Mononuclear cell (primary cell): ENCODE measurements around the gene PALD1. TPM values are rescaled to one million over a fixed set of nuclear protein-coding genes. Genes with fewer than 3 reads are reported as not detected.
"Not testable (repeated sequence)": the region's sequence is repeated elsewhere in the genome, so short reads cannot be mapped to it uniquely, and the experiment has no call there.

Source experiments
- H3K27me3 ChIP-seq: 2 replicates; pipeline ENCODE4 v1.6.0; 2011; ENCODE audit warnings: low read length, control low read depth; ENCODE audit not compliant: insufficient read depth
- H3K4me1 ChIP-seq: 2 replicates; pipeline ENCODE4 v1.5.1; 2011; ENCODE audit warnings: mild to moderate bottlenecking, low read length, control low read depth; ENCODE audit not compliant: insufficient read depth
- H3K4me3 ChIP-seq: 2 replicates; pipeline ENCODE4 v1.5.1; 2011; ENCODE audit warnings: mild to moderate bottlenecking, low read length, moderate library complexity
- H3K9me3 ChIP-seq: 2 replicates; pipeline ENCODE4 v1.5.1; 2011; ENCODE audit warnings: low read depth, mild to moderate bottlenecking, control low read depth, low read length
- total RNA-seq: library from RNA; depleted of rRNA; stranded (reverse); fragments of >200 nt; gene quantifications from one replicate; pipeline ENCODE4 v1.2.3, GENCODE V29; 2012

The PALD1 gene
- total RNA-seq, 1 donor: 0.52 TPM

- H3K4me3 ChIP-seq: no peak overlapping the region
- H3K9me3 ChIP-seq: no peaks in the 10 kb centered on the region
- peaks cover 17% of the 10 kb centered on the region for H3K4me1 ChIP-seq
- H3K27me3 ChIP-seq: no peaks in the 10 kb centered on the region
These were observed 89.0 kb downstream of the PALD1 start for GRCh38 chr10:70567603-70568002.

GRCh38 chr10:70568113-70568512 lies 89.5 kb downstream of the PALD1 start:
- no peaks in the 10 kb centered on the region for H3K9me3 ChIP-seq
- H3K4me1 ChIP-seq: peaks cover 23% of the 10 kb centered on the region

GRCh38 chr10:70568781-70569495 lies 90.4 kb downstream of the PALD1 start:
- Histone ChIP-seq H3K9me3 (no peaks in the 10 kb centered on the region), H3K27me3 (no peaks in the 10 kb centered on the region), H3K4me1 (peaks cover 30% of the 10 kb centered on the region), H3K4me3 (no peak overlapping the region)

More at GRCh38 chr10:70568113-70568512, 89.5 kb downstream of the PALD1 start:
- Histone ChIP-seq H3K27me3 (no peaks in the 10 kb centered on the region), H3K4me3 (no peak overlapping the region)

DNA sequence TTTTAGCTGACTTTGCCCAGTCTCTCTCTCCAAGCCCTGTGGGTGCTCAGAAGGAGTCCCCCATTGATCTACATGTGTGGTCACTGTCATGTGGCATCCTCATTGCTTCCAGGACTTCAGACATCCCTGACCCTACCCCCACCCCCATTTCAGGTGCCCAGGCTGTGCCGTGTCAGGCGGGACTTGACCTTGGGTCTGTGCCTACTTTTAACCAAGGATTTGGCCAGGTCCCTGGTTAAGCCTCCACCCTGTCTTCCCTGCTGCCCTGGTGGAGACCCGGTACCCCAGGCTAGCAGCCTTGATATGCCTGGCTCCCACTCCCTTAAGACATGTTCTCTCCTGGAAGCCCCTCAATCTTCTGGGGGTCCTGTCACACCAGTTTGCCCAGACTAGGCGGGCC lies 92.7 kb downstream of the PALD1 start:
- H3K9me3 ChIP-seq: no peaks in the 10 kb centered on the region
- peaks cover 32% of the 10 kb centered on the region for H3K4me1 ChIP-seq
- no peaks in the 10 kb centered on the region for H3K27me3 ChIP-seq
- no peak overlapping the region for H3K4me3 ChIP-seq

GRCh38 chr10:70571636-70572439 lies 93.3 kb downstream of the PALD1 start:
- Histone ChIP-seq H3K9me3 (no peaks in the 10 kb centered on the region), H3K4me1 (peaks cover 37% of the 10 kb centered on the region), H3K4me3 (no peak overlapping the region), H3K27me3 (no peaks in the 10 kb centered on the region)

- H3K4me3 ChIP-seq: no peak overlapping the region
- H3K9me3 ChIP-seq: no peaks in the 10 kb centered on the region
- H3K27me3 ChIP-seq: no peaks in the 10 kb centered on the region
- peaks cover 55% of the 10 kb centered on the region for H3K4me1 ChIP-seq
These were observed 95.3 kb downstream of the PALD1 start for GRCh38 chr10:70573599-70574506.

DNA sequence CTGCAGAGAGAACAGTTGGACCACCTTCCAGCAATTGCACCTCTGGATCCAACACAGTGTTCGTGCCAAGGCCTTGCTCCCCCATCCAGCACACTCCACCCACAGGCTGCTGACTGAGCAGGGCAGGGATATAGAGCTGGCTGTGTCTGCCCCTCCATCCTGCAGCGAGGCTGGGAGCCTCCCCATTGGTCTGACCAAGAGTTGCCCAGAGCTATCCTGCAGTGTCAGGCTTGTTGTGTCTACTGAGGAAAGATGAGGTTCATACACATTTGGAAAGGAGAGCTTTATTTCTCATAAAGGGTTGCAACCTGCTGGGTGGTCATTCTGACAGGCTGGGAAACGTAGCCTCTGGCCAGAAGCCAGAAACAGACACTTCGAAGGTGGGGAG lies 96.9 kb downstream of the PALD1 start:
- Histone ChIP-seq H3K4me1 (peaks cover 64% of the 10 kb centered on the region), H3K9me3 (no peaks in the 10 kb centered on the region), H3K4me3 (no peak overlapping the region), H3K27me3 (no peaks in the 10 kb centered on the region)

DNA sequence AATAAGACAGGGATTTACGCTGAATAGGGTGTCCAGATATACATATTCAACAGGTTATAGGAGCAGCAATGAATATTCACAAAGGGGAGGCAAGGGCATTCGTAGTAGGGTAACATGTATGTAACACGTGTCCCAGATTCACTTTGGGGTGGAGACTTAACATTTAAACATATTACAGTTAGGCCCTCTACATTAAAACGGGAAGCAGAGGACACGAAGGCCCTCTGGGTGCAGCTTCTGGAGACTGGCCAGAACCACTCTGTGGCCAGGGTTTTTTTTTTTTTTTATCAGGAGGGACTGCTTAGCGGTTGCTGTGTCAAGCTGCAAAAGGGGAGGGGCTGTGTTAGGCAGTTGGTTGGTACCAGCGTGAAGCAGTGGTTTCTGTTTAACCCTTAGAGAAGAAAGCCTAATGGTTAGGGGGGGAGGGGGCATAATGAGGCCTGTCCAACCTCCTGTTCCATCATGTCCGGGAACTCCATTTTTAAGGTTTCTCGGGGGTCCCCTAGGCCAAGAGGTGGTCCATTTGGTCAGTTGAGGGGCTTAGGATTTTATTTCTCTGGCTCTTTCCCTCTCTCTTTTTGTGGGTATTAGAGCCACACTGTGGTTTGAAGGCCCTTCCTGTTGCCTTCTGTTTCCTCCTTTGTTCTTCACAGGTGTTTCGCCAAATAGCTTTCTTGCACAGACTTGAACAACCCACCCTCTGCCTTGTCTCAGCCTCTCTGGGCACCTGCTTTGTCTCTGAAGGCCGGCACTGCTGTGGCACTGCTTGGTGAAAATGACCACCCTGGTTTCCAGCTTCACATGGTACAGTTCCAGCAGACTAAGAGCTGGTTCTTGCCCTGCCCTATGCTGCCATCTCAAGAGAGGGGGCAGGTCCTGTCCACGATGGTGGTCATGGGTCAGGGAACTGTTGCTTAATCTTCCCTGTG lies 97.6 kb downstream of the PALD1 start:
- Histone ChIP-seq H3K4me3 (no peak overlapping the region), H3K9me3 (no peaks in the 10 kb centered on the region), H3K4me1 (peaks cover 64% of the 10 kb centered on the region), H3K27me3 (no peaks in the 10 kb centered on the region)

- Histone ChIP-seq H3K27me3 (no peaks in the 10 kb centered on the region), H3K9me3 (no peaks in the 10 kb centered on the region), H3K4me1 (peaks cover 64% of the 10 kb centered on the region), H3K4me3 (no peak overlapping the region)
These were observed 98.4 kb downstream of the PALD1 start for GRCh38 chr10:70576803-70577517.

DNA sequence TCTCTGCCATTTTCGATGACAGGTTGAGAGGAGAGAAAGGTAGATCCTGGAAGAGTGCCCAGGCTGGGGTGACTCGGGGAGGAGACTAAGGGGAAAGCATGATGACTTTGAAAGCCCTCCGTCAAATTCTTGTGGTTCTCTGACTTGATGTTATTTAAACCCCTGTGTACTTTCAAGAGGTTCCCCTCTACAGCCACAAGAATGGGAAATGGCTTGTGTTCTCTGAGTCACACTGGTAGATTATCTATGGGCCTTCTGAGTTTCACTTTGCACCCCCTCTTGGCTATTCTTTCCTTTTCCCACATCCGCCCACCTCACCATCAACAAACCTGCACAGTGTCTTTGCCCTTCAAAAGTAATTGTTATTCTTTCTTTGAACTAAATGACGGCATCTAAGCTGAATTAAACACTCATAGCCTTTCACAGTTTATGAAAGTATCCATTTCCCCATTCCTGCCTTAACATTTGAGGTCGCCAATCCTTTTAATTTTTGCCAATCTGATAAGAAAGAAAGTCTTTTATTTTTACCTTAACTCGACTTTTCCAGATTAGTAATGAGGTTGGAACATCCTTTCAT lies 99.9 kb downstream of the PALD1 start:
- peaks cover 52% of the 10 kb centered on the region for H3K4me1 ChIP-seq
- no peaks in the 10 kb centered on the region for H3K27me3 ChIP-seq
- no peaks in the 10 kb centered on the region for H3K9me3 ChIP-seq
- H3K4me3 ChIP-seq: no peak overlapping the region

DNA sequence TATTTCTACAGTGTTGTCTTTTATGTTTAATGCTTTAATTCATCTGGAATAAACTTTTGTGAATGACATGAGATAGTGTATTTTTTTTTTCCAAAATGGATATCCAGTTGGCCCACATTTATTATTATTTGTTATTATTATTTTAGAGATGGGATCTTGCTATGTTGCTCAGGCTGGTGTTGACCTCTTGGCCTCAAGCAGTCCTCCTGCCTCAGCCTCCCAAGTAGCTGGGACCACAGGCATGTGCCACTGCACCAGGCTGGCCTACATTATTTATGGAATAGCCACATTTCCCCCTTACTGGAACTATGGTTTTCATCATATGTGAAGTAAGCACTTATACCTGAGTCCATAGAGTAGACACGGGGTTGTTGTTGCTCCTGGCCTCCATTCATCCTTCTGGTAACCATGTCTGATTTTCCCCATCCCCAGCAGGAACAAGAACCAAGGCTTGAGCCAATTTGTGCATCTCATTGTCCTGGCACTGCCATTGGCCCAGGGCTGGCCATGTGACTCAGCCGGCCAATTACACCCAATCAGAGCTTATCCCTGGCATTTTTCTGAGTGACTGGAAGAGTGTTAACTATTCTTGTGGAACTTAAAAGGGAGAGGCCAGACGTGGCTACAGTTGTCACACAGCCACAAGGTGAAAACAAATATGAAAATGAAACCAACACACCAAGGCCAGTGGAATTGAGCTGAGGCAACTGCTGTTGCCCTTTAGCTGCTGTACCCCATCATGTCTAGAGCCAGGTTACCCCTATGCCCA lies 100.9 kb downstream of the PALD1 start:
- Histone ChIP-seq H3K9me3 (no peaks in the 10 kb centered on the region), H3K4me1 (peaks cover 44% of the 10 kb centered on the region), H3K27me3 (no peaks in the 10 kb centered on the region), H3K4me3 (no peak overlapping the region)

- H3K4me1 ChIP-seq: peaks cover 43% of the 10 kb centered on the region
- not testable (repeated sequence) for H3K9me3 ChIP-seq, H3K27me3 ChIP-seq, H3K4me3 ChIP-seq
These were observed 102.6 kb downstream of the PALD1 start for GRCh38 chr10:70581176-70581575.
